Skin epidermis (tissue), 12 donors: ENCODE results near the gene MYBL2.
"Not testable (repeated sequence)": the region's sequence is repeated elsewhere in the genome, so short reads cannot be mapped to it uniquely, and the experiment has no call there.

ENCODE experiments used
- H3K27ac ChIP-seq, 21 experiments: fragments of 200-600 bp; sonication (generic) in 11 of 21; one replicate each; pipeline ENCODE4 v1.5.0; 2020; ENCODE audit warnings: mild to moderate bottlenecking in 3 of 21, inconsistent platforms in 2 of 21, moderate library complexity in 2 of 21
- H3K4me3 ChIP-seq, 7 experiments: fragments of 200-600 bp; sonication (generic) in 2 of 7; one replicate each; pipeline ENCODE4 v1.5.0; 2020; ENCODE audit warnings: inconsistent platforms in 2 of 7, mild to moderate bottlenecking in 2 of 7, moderate library complexity in 1 of 7

Gene MYBL2

DNA sequence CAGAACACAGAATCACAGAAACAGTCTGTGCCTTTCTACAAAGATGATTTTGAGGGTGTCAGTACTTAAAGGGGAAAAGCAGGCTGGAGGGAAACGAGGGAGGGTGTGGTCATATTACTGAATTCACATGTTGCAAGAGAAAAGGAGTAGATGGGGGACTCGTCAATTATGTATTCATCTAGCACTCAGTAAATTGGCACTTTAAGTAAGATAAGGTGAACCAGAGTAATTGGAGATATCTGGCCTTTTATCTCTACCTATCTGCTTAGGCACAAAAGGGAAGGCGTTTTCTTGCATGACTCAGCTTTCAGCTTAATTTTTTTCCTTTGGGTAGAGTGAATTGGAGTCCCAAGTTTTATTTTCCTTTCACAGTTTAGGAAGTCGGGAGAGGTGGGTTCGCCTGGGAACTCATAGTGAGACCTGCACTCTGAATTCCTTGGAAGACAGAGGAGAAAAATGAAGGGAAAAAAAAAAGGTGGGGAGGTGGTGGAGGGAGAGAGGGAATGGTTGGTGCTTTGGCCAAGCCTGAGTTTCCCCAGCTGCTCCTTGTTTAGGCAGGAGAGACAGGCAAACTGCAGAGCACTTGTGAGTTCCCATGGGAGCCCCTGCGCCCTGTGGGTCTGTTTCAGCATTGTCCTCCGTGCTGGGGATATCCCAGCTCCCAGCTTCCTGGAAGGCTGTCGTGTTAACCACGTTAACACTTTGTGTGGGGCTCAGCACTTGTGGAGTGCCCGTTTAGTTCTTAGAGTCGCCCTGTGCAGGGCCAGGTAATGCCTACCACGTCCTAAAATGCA, 79.6 kb downstream of the MYBL2 start:
- Histone ChIP-seq H3K4me3 (no peak overlapping the region), H3K27ac (no peak overlapping the region)

DNA sequence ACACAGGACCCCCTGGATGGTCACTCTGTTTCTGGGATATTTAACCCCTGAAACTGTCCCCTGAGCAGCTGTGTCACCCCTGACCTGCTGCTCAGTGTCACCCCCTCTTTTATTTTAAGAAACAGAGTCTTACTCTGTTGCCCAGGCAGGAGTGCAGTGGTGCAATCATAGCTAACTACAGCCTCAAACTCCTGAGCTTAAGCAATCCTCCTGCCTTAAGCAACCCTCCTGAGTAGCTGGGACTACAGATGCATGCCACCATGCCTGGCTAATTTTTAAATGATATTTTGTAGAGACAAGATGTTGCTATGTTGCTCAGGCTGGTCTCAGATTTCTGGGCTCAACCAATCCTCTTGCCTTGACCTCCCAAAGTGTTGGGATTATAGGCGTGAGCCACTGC, 81.4 kb downstream of the MYBL2 start:
- no peak overlapping the region for H3K27ac ChIP-seq
- no peak overlapping the region for H3K4me3 ChIP-seq

DNA sequence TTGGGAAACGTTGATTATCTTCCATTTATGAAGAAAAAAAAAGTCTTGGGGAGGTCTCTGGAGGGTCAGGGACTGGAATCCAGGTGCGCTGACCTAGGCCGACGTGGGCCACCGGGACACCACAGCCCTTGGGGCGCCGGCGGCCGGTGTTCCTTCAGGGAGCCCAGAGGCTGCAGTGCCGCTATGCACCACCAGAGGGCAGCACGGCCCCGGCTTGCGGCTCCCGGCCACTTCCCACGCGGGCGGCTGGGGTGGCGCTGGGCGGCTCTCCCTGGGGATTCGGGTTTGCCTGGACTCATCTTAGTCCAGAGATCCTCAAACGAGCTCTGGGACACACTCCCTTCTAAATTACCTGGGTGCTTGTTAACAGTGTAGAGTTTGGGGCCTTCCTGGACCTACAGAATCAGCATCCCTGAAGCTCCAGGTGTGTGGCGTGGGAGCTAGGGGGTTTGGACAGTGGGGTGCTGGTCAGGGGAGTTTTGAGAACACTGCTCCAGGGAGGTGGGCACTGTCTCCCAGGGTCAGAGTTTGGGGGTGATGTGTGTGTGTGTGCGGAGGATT, 82.9 kb downstream of the MYBL2 start:
- no peak overlapping the region for H3K27ac ChIP-seq

DNA sequence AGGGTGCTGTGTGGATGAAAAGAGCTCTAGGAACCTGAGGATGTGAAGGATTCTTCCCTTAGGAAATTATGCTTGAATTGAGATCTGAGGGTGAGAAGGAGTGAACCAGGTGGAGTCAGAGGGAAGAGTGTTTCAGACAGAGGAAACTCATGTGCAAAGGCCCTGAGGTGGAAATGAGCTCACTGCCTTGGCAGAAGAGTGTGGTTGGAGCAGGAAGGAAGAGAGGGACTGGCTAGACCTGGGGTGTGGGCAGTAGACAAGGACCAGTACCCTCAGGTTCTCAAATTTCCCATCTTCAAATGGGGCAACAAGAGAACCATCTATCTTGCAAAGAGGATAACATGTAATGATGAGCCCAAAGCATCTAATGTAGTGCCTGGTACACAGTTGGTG, 83.9 kb downstream of the MYBL2 start:
- H3K4me3 ChIP-seq: no peak overlapping the region
- peak overlapping the region in 3 of 21 experiments; percentile 12 to 73 (median 73) for H3K27ac ChIP-seq

More for the DNA sequence above, 82.9 kb downstream of the MYBL2 start:
- H3K4me3 ChIP-seq: no peak overlapping the region

DNA sequence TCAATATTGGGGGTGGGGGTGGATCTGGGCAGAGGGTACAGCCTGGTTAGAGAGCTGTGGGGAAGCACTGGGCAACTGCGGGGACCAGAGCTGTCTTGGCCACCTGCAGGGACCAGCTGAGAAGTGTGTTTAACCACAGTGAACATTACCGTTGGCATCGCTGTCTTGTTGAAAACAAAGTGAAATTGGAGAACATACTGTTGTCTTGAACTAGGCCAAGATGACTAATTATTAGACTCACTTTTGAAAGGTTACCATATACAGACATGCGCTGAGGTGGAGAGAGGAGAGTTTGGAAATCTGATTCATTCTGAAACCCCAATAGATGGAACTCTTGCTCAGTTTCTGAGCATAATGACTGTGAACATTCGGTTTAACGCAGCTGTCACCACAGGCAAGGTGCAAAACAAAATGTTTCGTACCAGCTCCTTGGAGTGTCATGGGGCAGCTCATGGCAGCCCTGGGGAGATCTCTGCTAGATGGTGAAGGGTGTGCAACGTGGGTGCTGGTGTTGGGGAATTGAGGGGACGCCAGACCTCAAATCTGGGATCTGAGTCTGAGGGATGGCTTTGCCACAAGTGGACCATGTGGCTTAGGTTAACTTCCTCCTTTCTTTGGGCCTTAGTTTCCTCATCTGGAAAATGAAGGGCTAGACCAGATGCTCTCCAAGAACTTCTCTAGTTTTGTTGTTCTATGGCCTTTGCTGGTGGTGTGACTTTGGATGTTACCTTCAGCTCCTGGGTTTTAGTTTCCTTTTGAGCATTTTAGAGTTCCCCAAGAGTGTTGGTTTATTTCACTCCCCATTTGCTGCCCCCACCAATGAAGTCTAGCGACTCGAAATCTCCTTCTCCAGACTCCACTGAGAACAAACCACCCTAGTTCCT, 84.5 kb downstream of the MYBL2 start:
- H3K27ac ChIP-seq: peak overlapping the region in 5 of 21 experiments; percentile 2 to 73 (median 22)

DNA sequence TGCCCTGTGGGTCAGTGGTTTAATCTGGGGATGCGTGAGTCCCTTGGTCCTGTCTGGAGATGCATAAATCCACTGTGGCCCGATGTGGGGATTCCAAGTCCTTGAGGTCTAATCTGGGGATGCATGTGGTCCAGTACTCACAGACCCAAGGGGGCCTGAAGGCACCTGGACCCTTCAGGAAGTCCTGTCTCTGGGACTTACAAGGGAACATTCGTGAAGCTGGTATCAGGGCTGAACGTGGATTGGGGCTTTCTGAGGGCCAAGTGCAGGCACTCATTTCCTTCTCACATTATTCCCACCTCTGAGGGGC, 85.1 kb downstream of the MYBL2 start:
- Histone ChIP-seq H3K27ac (peak overlapping the region in 4 of 21 experiments; percentile 2 to 73 (median 33)), H3K4me3 (no peak overlapping the region)

More for the DNA sequence above, 84.5 kb downstream of the MYBL2 start:
- H3K4me3 ChIP-seq: no peak overlapping the region

DNA sequence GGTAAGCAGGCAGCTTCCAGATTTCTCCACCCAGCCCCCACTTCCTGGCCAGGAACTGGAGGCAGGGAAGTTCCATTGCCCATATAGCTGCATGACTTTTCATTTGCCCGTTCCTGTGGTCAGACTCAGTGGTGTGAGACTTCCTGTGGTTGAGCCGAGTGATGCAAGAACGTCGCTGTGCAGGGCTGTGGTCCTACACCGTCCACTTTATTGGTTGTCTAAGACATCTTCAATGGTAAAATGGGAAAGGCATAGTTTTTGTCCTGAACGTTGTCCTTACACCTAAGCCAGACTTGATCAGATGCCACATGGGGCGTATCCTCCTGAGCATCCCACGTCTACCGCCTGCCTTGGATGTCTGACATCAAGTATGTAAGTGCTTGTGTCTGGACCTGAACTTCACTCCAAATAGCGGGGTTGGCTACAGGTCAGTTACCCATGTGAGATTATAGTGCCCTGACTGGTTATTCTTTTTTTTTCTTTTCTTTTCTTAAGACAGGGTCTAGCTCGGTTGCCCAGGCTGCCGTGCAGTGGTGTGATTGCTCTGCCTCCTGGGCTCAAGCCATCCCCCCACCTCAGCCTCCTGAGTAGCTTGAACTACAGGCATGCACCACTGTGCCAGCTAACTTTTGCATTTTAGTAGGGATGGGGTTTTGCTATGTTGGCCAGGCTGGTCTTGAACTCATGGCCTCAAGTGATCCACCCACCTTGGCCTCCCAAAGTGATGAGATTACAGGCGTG, 85.8 kb downstream of the MYBL2 start:
- H3K27ac ChIP-seq: peak overlapping the region in 1 of 21 experiments; percentile 73

DNA sequence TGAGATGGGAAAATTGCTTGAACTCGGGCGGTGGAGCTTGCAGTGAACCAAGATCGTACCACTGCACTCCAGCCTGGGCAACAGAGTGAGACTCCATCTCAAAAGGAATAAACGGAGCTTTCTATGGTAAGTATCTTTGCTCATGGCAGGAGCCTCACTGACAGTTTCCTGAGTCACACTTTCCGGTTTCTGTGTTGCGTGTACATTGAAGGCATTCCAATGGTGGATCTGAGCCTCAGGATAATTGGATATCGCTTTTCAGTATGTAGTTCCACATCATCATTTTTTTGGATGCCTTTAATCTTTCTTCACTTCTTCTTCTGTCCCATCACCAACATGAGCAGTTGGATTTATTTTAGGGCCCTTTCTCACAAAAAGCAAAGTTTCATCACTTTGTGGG, 88.5 kb downstream of the MYBL2 start:
- Histone ChIP-seq H3K27ac (no peak overlapping the region), H3K4me3 (no peak overlapping the region)

More for the DNA sequence above, 85.8 kb downstream of the MYBL2 start:
- no peak overlapping the region for H3K4me3 ChIP-seq

DNA sequence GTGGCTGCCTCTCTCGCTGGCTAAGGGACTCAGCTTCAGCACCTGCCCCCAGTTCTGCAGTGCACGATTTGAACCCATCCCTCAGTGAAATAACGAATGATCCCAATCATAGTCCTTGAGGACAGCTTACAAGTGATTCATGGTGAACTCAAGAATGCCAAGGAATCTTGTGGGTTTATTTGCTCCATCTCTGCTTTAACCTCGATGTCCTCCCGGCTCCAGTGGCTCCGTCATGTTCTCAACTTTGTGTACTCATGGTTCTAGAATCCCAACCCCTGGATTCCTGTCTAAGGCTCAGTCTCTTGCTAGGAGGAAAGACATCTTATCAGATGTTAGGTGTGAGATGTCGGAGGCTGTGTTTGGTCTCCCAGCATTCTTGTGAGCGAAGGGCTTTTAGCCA, 88.9 kb downstream of the MYBL2 start:
- Histone ChIP-seq H3K27ac (no peak overlapping the region), H3K4me3 (no peak overlapping the region)

DNA sequence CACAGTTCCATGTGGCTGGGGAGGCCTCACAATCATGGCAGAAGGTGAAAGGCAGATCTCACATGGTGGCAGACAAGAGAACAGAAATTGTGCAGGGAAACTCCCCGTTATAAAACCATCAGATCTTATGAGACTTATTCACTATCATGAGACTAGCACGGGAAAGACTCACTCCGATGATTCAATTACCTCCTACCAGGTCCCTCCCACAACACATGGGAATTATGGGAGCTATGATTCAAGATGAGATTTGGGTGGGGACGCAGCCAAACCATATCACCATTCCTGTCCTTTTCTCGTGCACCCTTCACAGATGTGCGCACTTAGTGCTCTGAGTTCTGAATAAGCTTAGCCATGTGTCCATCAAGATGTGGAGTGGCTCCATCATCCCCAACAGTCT, 91.0 kb downstream of the MYBL2 start:
- not testable (repeated sequence) for H3K27ac ChIP-seq, H3K4me3 ChIP-seq

DNA sequence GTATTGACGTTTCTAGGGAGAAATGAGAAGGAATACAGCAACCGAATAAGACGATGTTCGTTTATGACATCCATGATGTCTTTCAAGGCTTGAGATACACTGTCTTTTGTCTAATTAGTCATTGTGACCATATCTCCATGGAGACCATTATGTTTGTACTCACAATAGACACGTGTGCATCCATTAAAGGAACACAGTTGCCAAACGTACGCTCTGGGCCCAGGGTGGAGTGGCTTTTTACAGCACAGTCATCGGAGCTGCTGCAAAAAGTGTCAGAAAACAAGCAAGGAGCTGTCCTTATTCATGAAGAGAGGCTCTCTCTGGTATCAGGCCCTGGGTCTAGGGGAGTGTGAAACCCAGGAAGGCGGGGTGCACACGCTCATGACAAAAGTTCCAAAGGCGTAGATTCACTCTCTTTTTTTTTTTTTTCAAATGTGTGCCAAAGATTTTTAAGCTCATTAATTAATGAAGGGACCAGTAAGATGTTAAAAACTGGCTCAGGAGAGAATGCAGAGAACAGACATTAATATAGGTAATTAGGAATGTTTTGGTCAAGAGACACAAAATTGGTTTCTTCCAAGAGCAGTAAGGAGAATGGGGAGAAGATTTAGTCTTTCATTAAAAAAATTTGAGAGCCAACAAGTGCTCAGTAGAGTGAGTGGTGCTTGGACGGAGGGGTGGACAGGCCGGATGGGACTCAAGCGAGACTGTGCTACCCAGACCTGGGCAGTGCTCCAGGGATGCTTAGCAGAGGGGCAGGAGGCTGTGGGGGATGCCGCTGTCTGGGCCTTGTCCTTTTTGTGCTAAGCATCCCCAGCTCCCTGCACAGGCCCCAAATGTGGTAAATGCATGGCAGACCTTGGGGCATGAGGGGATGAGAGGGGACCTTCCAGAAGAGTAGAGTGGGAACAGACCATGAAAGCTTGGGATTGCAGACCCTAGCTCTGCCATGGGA, 94.7 kb downstream of the MYBL2 start:
- H3K27ac ChIP-seq: no peak overlapping the region

DNA sequence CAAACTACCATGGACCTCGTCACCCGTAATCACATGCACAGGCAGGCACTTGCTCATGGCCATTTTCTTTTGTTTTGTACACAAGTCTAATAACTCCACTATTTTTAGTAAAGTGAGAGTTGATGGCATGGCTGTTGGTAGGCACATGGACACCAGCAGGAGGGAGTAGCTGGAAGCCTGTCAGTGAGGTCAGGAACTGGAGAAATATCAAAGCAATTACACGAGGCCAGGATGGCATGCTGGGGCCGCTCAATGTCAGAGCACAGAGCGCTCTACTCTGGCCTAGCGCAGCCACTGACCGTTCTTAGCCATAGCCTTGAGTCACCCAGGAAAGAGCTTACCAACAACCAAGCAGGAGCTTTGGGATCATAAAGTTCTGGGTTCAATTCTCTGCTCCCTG, 96.0 kb downstream of the MYBL2 start:
- H3K27ac ChIP-seq: no peak overlapping the region
- H3K4me3 ChIP-seq: no peak overlapping the region

More for the DNA sequence above, 94.7 kb downstream of the MYBL2 start:
- no peak overlapping the region for H3K4me3 ChIP-seq

DNA sequence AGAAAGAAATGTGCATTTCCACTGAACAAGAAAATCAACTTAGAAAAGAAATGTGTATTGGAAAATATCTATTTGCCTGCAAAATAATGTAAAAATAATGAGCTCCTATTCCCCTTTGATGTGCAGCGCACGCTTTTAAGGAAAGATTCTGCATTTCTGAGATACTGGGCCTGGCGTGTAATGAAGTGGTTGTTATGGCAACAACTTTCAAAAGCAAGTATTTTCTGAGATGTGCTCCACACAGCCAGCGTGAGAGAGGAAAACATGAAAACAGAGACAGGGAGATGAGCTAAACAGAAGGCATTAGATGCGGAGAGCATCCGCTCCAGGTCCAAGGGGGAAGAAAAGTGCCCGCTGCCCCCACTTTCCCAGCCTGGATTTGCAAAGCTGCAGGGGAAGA, 99.0 kb downstream of the MYBL2 start:
- H3K27ac ChIP-seq: no peak overlapping the region

More for the DNA sequence above, 99.0 kb downstream of the MYBL2 start:
- H3K4me3 ChIP-seq: no peak overlapping the region
